SK-N-SH treated with all-trans-retinoic acid at 6 μM for 48 hours (cell line): ENCODE data around the gene PKD1.

Experiments used
- ARNTL ChIP-seq: fragments of 450-650 bp; formaldehyde crosslinking; IDR thresholded peaks from 2 replicates; pipeline ENCODE4 v1.5.0; 2020; ENCODE audit warnings: low read depth, mild to moderate bottlenecking, moderate library complexity, borderline replicate concordance
- CREB5 ChIP-seq: fragments of 250-450 bp; sonication (Bioruptor Pico); IDR thresholded peaks from 2 replicates; pipeline ENCODE4 v1.5.1; 2020; ENCODE audit warnings: low read depth, mild to moderate bottlenecking, moderate library complexity
- ISL1 ChIP-seq: fragments of 250-450 bp; sonication (Bioruptor Pico); IDR thresholded peaks from 2 replicates; pipeline ENCODE4 v2.1.2; 2022; ENCODE audit warnings: mild to moderate bottlenecking, moderate library complexity
- OSR1 ChIP-seq: fragments of 250-450 bp; sonication (Bioruptor Pico); IDR thresholded peaks from 2 replicates; pipeline ENCODE4 v1.8.0; 2022; ENCODE audit warnings: moderate library complexity, mild to moderate bottlenecking, inconsistent platforms
- PPARA ChIP-seq: fragments of 250-450 bp; sonication (Bioruptor Pico); IDR thresholded peaks from 2 replicates; pipeline ENCODE4 v1.5.0; 2020; ENCODE audit warnings: mild to moderate bottlenecking, borderline replicate concordance
- ZC3H10 ChIP-seq: fragments of 250-450 bp; sonication (Bioruptor Pico); IDR thresholded peaks from 2 replicates; pipeline ENCODE4 v1.5.1; 2021; ENCODE audit warnings: mild to moderate bottlenecking, moderate library complexity
- ZNF8 ChIP-seq: fragments of 450-650 bp; formaldehyde crosslinking; IDR thresholded peaks from 2 replicates; pipeline ENCODE4 v1.5.0; 2020; ENCODE audit warnings: mild to moderate bottlenecking, moderate library complexity
- TF ChIP-seq, protein P1 (sequence below): fragments of 250-450 bp; sonication (Bioruptor Pico); IDR thresholded peaks from 2 replicates; pipeline ENCODE4 v1.5.0; 2020; ENCODE audit warnings: mild to moderate bottlenecking, moderate library complexity
- TF ChIP-seq, protein P2 (sequence below): fragments of 250-450 bp; sonication (Bioruptor Pico); IDR thresholded peaks from 2 replicates; pipeline ENCODE4 v1.8.0; 2020; ENCODE audit warnings: mild to moderate bottlenecking, moderate library complexity, borderline replicate concordance

GRCh38 chr16:2048116-2048543, 87.6 kb downstream of the PKD1 start:
- TF ChIP-seq PPARA (CRISPR knock-in tag) (no peak), ZNF8 (CRISPR knock-in tag) (no peak), OSR1 (CRISPR knock-in tag) (no peak), CREB5 (CRISPR knock-in tag) (no peak), ZC3H10 (CRISPR knock-in tag) (no peak), ARNTL (CRISPR knock-in tag) (no peak), ISL1 (CRISPR knock-in tag) (no peak)
- TF ChIP-seq, protein P1, sequence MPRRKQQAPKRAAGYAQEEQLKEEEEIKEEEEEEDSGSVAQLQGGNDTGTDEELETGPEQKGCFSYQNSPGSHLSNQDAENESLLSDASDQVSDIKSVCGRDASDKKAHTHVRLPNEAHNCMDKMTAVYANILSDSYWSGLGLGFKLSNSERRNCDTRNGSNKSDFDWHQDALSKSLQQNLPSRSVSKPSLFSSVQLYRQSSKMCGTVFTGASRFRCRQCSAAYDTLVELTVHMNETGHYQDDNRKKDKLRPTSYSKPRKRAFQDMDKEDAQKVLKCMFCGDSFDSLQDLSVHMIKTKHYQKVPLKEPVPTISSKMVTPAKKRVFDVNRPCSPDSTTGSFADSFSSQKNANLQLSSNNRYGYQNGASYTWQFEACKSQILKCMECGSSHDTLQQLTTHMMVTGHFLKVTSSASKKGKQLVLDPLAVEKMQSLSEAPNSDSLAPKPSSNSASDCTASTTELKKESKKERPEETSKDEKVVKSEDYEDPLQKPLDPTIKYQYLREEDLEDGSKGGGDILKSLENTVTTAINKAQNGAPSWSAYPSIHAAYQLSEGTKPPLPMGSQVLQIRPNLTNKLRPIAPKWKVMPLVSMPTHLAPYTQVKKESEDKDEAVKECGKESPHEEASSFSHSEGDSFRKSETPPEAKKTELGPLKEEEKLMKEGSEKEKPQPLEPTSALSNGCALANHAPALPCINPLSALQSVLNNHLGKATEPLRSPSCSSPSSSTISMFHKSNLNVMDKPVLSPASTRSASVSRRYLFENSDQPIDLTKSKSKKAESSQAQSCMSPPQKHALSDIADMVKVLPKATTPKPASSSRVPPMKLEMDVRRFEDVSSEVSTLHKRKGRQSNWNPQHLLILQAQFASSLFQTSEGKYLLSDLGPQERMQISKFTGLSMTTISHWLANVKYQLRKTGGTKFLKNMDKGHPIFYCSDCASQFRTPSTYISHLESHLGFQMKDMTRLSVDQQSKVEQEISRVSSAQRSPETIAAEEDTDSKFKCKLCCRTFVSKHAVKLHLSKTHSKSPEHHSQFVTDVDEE (CRISPR knock-in tag), result no peak
- TF ChIP-seq, protein P2, sequence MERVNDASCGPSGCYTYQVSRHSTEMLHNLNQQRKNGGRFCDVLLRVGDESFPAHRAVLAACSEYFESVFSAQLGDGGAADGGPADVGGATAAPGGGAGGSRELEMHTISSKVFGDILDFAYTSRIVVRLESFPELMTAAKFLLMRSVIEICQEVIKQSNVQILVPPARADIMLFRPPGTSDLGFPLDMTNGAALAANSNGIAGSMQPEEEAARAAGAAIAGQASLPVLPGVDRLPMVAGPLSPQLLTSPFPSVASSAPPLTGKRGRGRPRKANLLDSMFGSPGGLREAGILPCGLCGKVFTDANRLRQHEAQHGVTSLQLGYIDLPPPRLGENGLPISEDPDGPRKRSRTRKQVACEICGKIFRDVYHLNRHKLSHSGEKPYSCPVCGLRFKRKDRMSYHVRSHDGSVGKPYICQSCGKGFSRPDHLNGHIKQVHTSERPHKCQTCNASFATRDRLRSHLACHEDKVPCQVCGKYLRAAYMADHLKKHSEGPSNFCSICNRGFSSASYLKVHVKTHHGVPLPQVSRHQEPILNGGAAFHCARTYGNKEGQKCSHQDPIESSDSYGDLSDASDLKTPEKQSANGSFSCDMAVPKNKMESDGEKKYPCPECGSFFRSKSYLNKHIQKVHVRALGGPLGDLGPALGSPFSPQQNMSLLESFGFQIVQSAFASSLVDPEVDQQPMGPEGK (CRISPR knock-in tag), result no peak
